Trophoblast cell (in vitro differentiated cells and primary cell): Measurements from ENCODE around the gene PCDHA3.
A peak's percentile ranks its signal among the peaks of the same experiment; 100 is the strongest.
"Not testable (repeated sequence)": the region's sequence is repeated elsewhere in the genome, so short reads cannot be mapped to it uniquely, and the experiment has no call there.

Source experiments
- DNase-seq, 2 donors: peaks; one replicate each; pipeline ENCODE4 v3.0.0-alpha.2; 2016
- H2AFZ ChIP-seq: 2 replicates; pipeline ENCODE4 v1.6.1; 2013; ENCODE audit warnings: low read length, moderate library complexity, mild to moderate bottlenecking; ENCODE audit not compliant: insufficient read depth, poor library complexity
- H2AK5ac ChIP-seq: 2 replicates; pipeline ENCODE4 v1.6.1; 2013; ENCODE audit warnings: mild to moderate bottlenecking, low read length
- H2BK120ac ChIP-seq: 2 replicates; pipeline ENCODE4 v1.6.1; 2013; ENCODE audit warnings: low read length, mild to moderate bottlenecking, moderate library complexity; ENCODE audit not compliant: insufficient read depth, poor library complexity
- H2BK12ac ChIP-seq: 2 replicates; pipeline ENCODE4 v1.6.1; 2013; ENCODE audit warnings: mild to moderate bottlenecking, low read length, moderate library complexity
- H2BK5ac ChIP-seq: 2 replicates; pipeline ENCODE4 v1.6.1; 2013; ENCODE audit warnings: low read length, low read depth, moderate library complexity, mild to moderate bottlenecking; ENCODE audit not compliant: poor library complexity
- H3K14ac ChIP-seq: 2 replicates; pipeline ENCODE4 v1.6.1; 2013; ENCODE audit warnings: mild to moderate bottlenecking, low read length
- H3K18ac ChIP-seq: 2 replicates; pipeline ENCODE4 v1.6.1; 2013; ENCODE audit warnings: mild to moderate bottlenecking, low read length
- H3K23ac ChIP-seq: 2 replicates; pipeline ENCODE4 v1.6.1; 2013; ENCODE audit warnings: low read length
- H3K27ac ChIP-seq: 2 replicates; pipeline ENCODE4 v1.5.1; 2013; ENCODE audit warnings: low read depth, mild to moderate bottlenecking, inconsistent platforms, low read length, moderate library complexity
- H3K27me3 ChIP-seq: 2 replicates; pipeline ENCODE4 v1.6.1; 2013; ENCODE audit warnings: inconsistent platforms, mild to moderate bottlenecking, low read length, moderate library complexity; ENCODE audit not compliant: insufficient read depth
- H3K36me3 ChIP-seq, 2 experiments: 1 replicate in 1 of 2; 2 replicates in 1 of 2; pipeline ENCODE4 v1.6.1; 2013; ENCODE audit warnings: low read length in 2 of 2, mild to moderate bottlenecking in 2 of 2, moderate library complexity in 1 of 2; ENCODE audit not compliant: insufficient read depth in 2 of 2, control insufficient read depth in 1 of 2
- H3K4ac ChIP-seq: 2 replicates; pipeline ENCODE4 v1.6.1; 2013; ENCODE audit warnings: low read depth, mild to moderate bottlenecking, low read length, moderate library complexity
- H3K4me1 ChIP-seq, 2 experiments: 1 replicate in 1 of 2; 2 replicates in 1 of 2; pipeline ENCODE4 v1.6.1; 2013; ENCODE audit warnings: low read length in 2 of 2, mild to moderate bottlenecking in 2 of 2, moderate library complexity in 1 of 2; ENCODE audit not compliant: insufficient read depth in 2 of 2, control insufficient read depth in 1 of 2
- H3K4me2 ChIP-seq: 2 replicates; pipeline ENCODE4 v1.6.1; 2013; ENCODE audit warnings: inconsistent platforms, mild to moderate bottlenecking, low read length, moderate library complexity
- H3K4me3 ChIP-seq: 2 replicates; pipeline ENCODE4 v1.5.1; 2013; ENCODE audit warnings: mild to moderate bottlenecking, low read depth, low read length, inconsistent platforms
- H3K79me1 ChIP-seq: one replicate; pipeline ENCODE4 v1.6.1; 2013; ENCODE audit warnings: low read length
- H3K79me2 ChIP-seq: 2 replicates; pipeline ENCODE4 v1.6.1; 2013; ENCODE audit warnings: low read length, mild to moderate bottlenecking; ENCODE audit not compliant: control insufficient read depth, insufficient read depth, poor library complexity
- H3K9ac ChIP-seq: 2 replicates; pipeline ENCODE4 v1.6.1; 2013; ENCODE audit warnings: mild to moderate bottlenecking, low read length
- H3K9me3 ChIP-seq: 2 replicates; pipeline ENCODE4 v1.6.1; 2013; ENCODE audit warnings: low read depth, mild to moderate bottlenecking, control low read depth, inconsistent platforms, low read length; ENCODE audit not compliant: insufficient read depth
- H4K12ac ChIP-seq: 2 replicates; pipeline ENCODE4 v1.6.1; 2013; ENCODE audit warnings: low read depth, mild to moderate bottlenecking, low read length, moderate library complexity
- H4K8ac ChIP-seq: 2 replicates; pipeline ENCODE4 v1.6.1; 2013; ENCODE audit warnings: low read depth, mild to moderate bottlenecking, low read length, moderate library complexity
- H4K91ac ChIP-seq: one replicate; pipeline ENCODE4 v1.6.1; 2013; ENCODE audit warnings: low read depth, mild to moderate bottlenecking, low read length, moderate library complexity
- WGBS: extraction: QIAGEN DNeasy Blood & Tissue Kit; methylation state at CpG from one replicate; pipeline ENCODE4 v1.1.7; 2013; ENCODE audit warnings: missing lambda C conversion rate; ENCODE audit not compliant: insufficient read length, insufficient coverage; ENCODE audit errors: extremely low coverage; 5-methylcytosine and 5-hydroxymethylcytosine counted together

The PCDHA3 gene

DNA sequence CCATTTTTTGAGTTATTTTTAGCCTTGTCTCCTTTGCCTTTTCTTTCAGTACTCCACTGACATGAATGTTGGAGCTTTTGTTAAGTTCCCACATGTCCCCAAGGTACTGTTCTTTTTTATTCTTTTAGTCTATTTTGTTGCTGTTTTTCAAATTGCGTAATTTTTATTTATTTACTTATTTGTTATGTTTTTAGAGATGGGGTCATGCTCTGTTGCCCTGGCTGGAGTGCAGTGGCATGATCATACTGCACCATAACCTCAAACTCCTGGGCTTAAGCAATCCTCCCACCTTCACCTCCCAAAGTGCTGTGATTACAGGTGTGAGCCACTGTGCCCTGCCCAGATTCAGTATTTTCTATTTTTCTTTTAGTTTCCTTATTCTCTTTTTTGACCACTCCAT, 20.3 kb upstream of the PCDHA3 start:
- H3K27ac ChIP-seq, result no peak overlapping the region
- no peaks in the 10 kb centered on the region for H3K79me1 ChIP-seq
- no peaks in the 10 kb centered on the region for H3K4me1 ChIP-seq
- no peak overlapping the region for H4K12ac ChIP-seq
- H3K4me3 ChIP-seq, result no peak overlapping the region
- WGBS, result no CpG with 5 or more reads among the region's 1 CpG
- H2AK5ac ChIP-seq, result no peak overlapping the region
- H3K9ac ChIP-seq, result no peak overlapping the region
- H3K36me3 ChIP-seq, result no peaks in the 10 kb centered on the region
- H3K27me3 ChIP-seq, result no peaks in the 10 kb centered on the region
- DNase-seq, result no peak
- H3K4ac ChIP-seq, result no peak overlapping the region
- no peak overlapping the region for H2BK12ac ChIP-seq
- H3K4me2 ChIP-seq, result no peak overlapping the region
- H4K91ac ChIP-seq, result no peak overlapping the region
- no peak overlapping the region for H2AFZ ChIP-seq
- H3K9me3 ChIP-seq, result peaks cover 16% of the 10 kb centered on the region
- H3K79me2 ChIP-seq, result no peaks in the 10 kb centered on the region
- no peak overlapping the region for H2BK5ac ChIP-seq
- H3K18ac ChIP-seq, result no peak overlapping the region
- no peak overlapping the region for H2BK120ac ChIP-seq
- H3K14ac ChIP-seq, result no peak overlapping the region
- H4K8ac ChIP-seq, result no peak overlapping the region
- no peak overlapping the region for H3K23ac ChIP-seq

DNA sequence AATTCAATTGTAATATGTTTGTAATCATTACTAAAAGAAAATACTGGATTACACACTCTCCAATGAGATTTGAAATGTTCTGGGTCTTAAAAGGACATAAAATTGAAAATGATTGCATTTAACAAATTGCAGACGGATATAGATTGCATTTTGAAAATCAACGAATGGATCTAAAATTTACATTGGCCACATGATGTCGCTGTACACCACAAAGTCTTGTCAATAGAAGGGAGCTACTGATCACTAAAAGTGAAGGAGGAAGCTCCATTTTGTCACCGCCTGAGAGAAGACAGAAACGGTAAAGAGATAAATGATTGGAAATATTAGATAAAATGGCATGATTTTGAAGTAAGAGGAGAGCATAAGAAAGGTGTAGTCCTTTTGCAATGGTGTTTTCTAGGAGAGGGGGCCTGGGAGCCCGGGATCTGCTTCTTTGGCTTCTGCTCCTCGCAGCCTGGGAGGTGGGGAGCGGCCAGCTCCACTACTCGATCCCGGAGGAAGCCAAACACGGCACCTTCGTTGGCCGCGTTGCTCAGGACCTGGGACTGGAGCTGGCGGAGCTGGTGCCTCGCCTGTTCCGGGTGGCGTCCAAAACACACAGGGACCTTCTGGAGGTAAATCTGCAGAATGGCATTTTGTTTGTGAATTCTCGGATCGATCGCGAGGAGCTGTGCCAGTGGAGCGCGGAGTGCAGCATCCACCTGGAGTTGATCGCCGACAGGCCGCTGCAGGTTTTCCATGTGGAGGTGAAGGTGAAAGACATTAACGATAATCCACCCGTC, 14.8 kb upstream of the PCDHA3 start, which contains the start of gene PCDHA1:
Gene PCDHA1, plus strand, starts transcription at position 236 of the 782 bp plus-strand sequence.
- H2BK12ac ChIP-seq, result no peak within 1 kb of the TSS
- H3K18ac ChIP-seq, result no peak within 1 kb of the TSS
- no peaks in the 10 kb centered on the region for H3K79me2 ChIP-seq
- no peak within 1 kb of the TSS for H2AK5ac ChIP-seq
- no peaks in the 10 kb centered on the region for H3K27me3 ChIP-seq
- H3K14ac ChIP-seq, result no peak within 1 kb of the TSS
- no peak within 1 kb of the TSS for H2BK5ac ChIP-seq
- H3K4me3 ChIP-seq, result peak within 1 kb of the TSS; percentile 25
- peaks cover 25% of the 10 kb centered on the region for H3K9me3 ChIP-seq
- H3K4ac ChIP-seq, result no peak within 1 kb of the TSS
- H3K4me1 ChIP-seq, result no peaks in the 10 kb centered on the region
- no peak within 1 kb of the TSS for H4K12ac ChIP-seq
- H4K8ac ChIP-seq, result no peak within 1 kb of the TSS
- no CpG with 5 or more reads among the region's 29 CpGs for WGBS
- H2AFZ ChIP-seq, result no peak within 1 kb of the TSS
- no peak within 1 kb of the TSS for H3K27ac ChIP-seq
- H2BK120ac ChIP-seq, result no peak within 1 kb of the TSS
- DNase-seq, result no peak
- no peak within 1 kb of the TSS for H3K9ac ChIP-seq
- no peaks in the 10 kb centered on the region for H3K36me3 ChIP-seq
- no peak within 1 kb of the TSS for H3K23ac ChIP-seq
- H3K79me1 ChIP-seq, result no peaks in the 10 kb centered on the region
- H4K91ac ChIP-seq, result no peak within 1 kb of the TSS
- no peak within 1 kb of the TSS for H3K4me2 ChIP-seq

DNA sequence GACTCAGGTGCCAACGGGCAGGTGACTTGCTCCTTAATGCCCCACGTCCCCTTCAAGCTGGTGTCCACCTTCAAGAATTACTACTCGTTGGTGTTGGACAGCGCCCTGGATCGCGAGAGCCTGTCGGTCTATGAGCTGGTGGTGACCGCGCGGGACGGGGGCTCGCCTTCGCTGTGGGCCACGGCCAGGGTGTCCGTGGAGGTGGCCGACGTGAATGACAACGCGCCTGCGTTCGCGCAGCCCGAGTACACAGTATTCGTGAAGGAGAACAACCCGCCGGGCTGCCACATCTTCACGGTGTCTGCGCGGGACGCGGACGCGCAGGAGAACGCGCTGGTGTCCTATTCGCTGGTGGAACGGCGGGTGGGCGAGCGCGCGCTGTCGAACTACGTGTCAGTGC, 13.4 kb upstream of the PCDHA3 start:
- not testable (repeated sequence) for H3K36me3 ChIP-seq, H4K12ac ChIP-seq, H4K8ac ChIP-seq, H4K91ac ChIP-seq, H2BK5ac ChIP-seq, H3K79me1 ChIP-seq, H3K14ac ChIP-seq, H2AK5ac ChIP-seq, H3K27ac ChIP-seq, H2AFZ ChIP-seq, H3K4me2 ChIP-seq, H2BK12ac ChIP-seq, H2BK120ac ChIP-seq, H3K9ac ChIP-seq, DNase-seq, H3K4ac ChIP-seq, H3K79me2 ChIP-seq, H3K4me1 ChIP-seq, H3K4me3 ChIP-seq, H3K18ac ChIP-seq, H3K23ac ChIP-seq, H3K27me3 ChIP-seq
- WGBS, result no CpG with 5 or more reads among the region's 44 CpGs
- peaks cover 25% of the 10 kb centered on the region for H3K9me3 ChIP-seq

DNA sequence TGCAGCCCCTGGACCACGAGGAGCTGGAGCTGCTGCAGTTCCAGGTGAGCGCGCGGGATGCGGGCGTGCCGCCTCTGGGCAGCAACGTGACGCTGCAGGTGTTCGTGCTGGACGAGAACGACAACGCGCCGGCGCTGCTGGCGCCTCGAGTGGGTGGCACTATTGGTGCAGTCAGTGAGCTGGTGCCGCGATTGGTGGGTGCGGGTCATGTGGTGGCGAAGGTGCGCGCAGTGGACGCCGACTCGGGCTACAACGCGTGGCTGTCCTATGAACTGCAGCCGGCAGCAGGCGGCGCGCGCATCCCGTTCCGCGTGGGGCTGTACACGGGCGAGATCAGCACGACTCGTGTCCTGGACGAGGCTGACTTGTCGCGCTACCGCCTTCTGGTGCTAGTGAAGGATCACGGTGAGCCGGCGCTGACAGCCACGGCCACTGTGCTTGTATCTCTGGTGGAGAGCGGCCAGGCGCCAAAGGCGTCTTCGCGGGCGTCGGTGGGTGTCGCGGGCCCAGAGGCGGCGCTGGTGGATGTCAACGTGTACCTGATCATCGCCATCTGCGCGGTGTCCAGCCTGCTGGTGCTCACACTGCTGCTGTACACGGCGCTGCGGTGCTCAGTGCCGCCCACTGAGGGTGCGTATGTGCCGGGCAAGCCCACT, 12.9 kb upstream of the PCDHA3 start:
- not testable (repeated sequence) for H3K4me1 ChIP-seq, H3K27ac ChIP-seq, H2AK5ac ChIP-seq, DNase-seq, H2BK120ac ChIP-seq, H3K79me2 ChIP-seq, H4K8ac ChIP-seq, H4K91ac ChIP-seq, H3K79me1 ChIP-seq, H3K27me3 ChIP-seq, H3K4ac ChIP-seq, H3K23ac ChIP-seq, H2AFZ ChIP-seq, H3K4me3 ChIP-seq, H3K4me2 ChIP-seq, H3K14ac ChIP-seq, H3K9ac ChIP-seq, H4K12ac ChIP-seq, H2BK5ac ChIP-seq, H3K36me3 ChIP-seq, H2BK12ac ChIP-seq, H3K18ac ChIP-seq
- no CpG with 5 or more reads among the region's 70 CpGs for WGBS
- peaks cover 23% of the 10 kb centered on the region for H3K9me3 ChIP-seq
